Osteoblast (primary cell): Measurements from ENCODE around the gene GPATCH4. TPM values are rescaled to one million over a fixed set of nuclear protein-coding genes. Genes with fewer than 3 reads are reported as not detected.

Experiments
- DNase-seq: peaks from one replicate; pipeline ENCODE4 v3.0.0; 2011; ENCODE audit warnings: low spot score, mixed read lengths; ENCODE audit not compliant: insufficient read length; ENCODE audit errors: missing footprints
- H2AFZ ChIP-seq: 2 replicates; pipeline ENCODE4 v1.6.0; 2011; ENCODE audit warnings: mild to moderate bottlenecking, low read length
- H3K27ac ChIP-seq: 2 replicates; pipeline ENCODE4 v1.5.1; 2011; ENCODE audit warnings: mild to moderate bottlenecking, low read depth, low read length, moderate library complexity
- H3K27me3 ChIP-seq: 2 replicates; pipeline ENCODE4 v1.6.0; 2012; ENCODE audit warnings: mild to moderate bottlenecking, control low read depth, inconsistent platforms, low read length, moderate library complexity; ENCODE audit not compliant: insufficient read depth
- H3K36me3 ChIP-seq: 2 replicates; pipeline ENCODE4 v1.5.1; 2011; ENCODE audit warnings: mild to moderate bottlenecking, low read length, control low read depth, moderate library complexity; ENCODE audit not compliant: insufficient read depth
- H3K4me1 ChIP-seq: 2 replicates; pipeline ENCODE4 v1.5.1; 2011; ENCODE audit warnings: mild to moderate bottlenecking, low read length, control low read depth, moderate library complexity; ENCODE audit not compliant: insufficient read depth
- H3K4me2 ChIP-seq: 2 replicates; pipeline ENCODE4 v1.6.0; 2011; ENCODE audit warnings: mild to moderate bottlenecking, low read length; ENCODE audit not compliant: insufficient read depth
- H3K4me3 ChIP-seq: fragments of 200-600 bp; sonication (generic); 3 replicates; pipeline ENCODE4 v1.5.1; 2012; ENCODE audit warnings: mild to moderate bottlenecking, low read length, inconsistent platforms; ENCODE audit not compliant: insufficient read depth
- H3K79me2 ChIP-seq: 2 replicates; pipeline ENCODE4 v1.6.0; 2012; ENCODE audit warnings: mild to moderate bottlenecking, low read length, control low read depth, inconsistent platforms; ENCODE audit not compliant: insufficient read depth
- H3K9me3 ChIP-seq: 2 replicates; pipeline ENCODE4 v1.5.1; 2011; ENCODE audit warnings: low read depth, low read length, control low read depth
- H4K20me1 ChIP-seq: 2 replicates; pipeline ENCODE4 v1.6.0; 2012; ENCODE audit warnings: mild to moderate bottlenecking, low read length, control low read depth; ENCODE audit not compliant: insufficient read depth
- CTCF ChIP-seq: IDR thresholded peaks from 2 replicates; pipeline ENCODE4 v1.5.1; 2011; ENCODE audit warnings: mild to moderate bottlenecking, low read depth, low read length, moderate library complexity; ENCODE audit errors: extremely low read depth
- total RNA-seq: library from RNA; depleted of rRNA; stranded (reverse); fragments of >200 nt; gene quantifications from 2 replicates; pipeline ENCODE4 v1.2.3, GENCODE V29; 2012

Gene GPATCH4
- total RNA-seq, 1 donor = 8.0 TPM

DNA sequence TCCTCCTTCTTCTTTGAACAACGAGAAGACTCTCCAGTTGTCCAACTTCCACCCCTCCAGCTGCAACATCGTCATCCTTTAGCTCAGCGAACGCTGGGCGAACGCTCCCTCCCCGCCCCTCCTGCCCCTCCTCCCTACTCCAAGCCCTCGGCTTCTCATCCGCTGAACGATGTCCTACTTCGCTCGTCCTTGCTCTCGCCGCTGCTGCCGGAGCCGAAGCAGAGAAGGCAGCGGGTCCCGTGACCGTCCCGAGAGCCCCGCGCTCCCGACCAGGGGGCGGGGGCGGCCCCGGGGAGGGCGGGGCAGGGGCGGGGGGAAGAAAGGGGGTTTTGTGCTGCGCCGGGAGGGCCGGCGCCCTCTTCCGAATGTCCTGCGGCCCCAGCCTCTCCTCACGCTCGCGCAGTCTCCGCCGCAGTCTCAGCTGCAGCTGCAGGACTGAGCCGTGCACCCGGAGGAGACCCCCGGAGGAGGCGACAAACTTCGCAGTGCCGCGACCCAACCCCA lies 40.5 kb upstream of the GPATCH4 start, which contains the start of gene BCAN:
BCAN (plus strand) TSS at position 357 of the 504 bp plus-strand sequence. CDS start 3,938 bp downstream, outside the sequence.
- H3K4me3 ChIP-seq = no peak within 1 kb of the TSS
- peaks cover 98% of the 10 kb centered on the region for H3K27me3 ChIP-seq
- H3K4me2 ChIP-seq = no peak within 1 kb of the TSS

GRCh38 chr1:156640842-156641706 lies 39.8 kb upstream of the GPATCH4 start:
- no peak for TF ChIP-seq CTCF
- Histone ChIP-seq H3K27me3 (peaks cover 96% of the 10 kb centered on the region), H3K4me2 (no peak overlapping the region), H2AFZ (no peak overlapping the region), H3K4me1 (no peaks in the 10 kb centered on the region), H3K79me2 (no peaks in the 10 kb centered on the region), H3K36me3 (no peaks in the 10 kb centered on the region), H3K4me3 (no peak overlapping the region), H3K9me3 (no peaks in the 10 kb centered on the region), H4K20me1 (no peaks in the 10 kb centered on the region), H3K27ac (no peak overlapping the region)
- peak; percentile 60 for DNase-seq

More for the DNA sequence above, 40.5 kb upstream of the GPATCH4 start, which contains the start of gene BCAN:
- no peak for TF ChIP-seq CTCF
- no peak within 1 kb of the TSS for H2AFZ ChIP-seq
- no peaks in the 10 kb centered on the region for H4K20me1 ChIP-seq
- H3K4me1 ChIP-seq = no peaks in the 10 kb centered on the region
- H3K79me2 ChIP-seq = no peaks in the 10 kb centered on the region
- no peak within 1 kb of the TSS for H3K27ac ChIP-seq
- no peaks in the 10 kb centered on the region for H3K9me3 ChIP-seq
- no peaks in the 10 kb centered on the region for H3K36me3 ChIP-seq
- DNase-seq = peak; percentile 88

DNA sequence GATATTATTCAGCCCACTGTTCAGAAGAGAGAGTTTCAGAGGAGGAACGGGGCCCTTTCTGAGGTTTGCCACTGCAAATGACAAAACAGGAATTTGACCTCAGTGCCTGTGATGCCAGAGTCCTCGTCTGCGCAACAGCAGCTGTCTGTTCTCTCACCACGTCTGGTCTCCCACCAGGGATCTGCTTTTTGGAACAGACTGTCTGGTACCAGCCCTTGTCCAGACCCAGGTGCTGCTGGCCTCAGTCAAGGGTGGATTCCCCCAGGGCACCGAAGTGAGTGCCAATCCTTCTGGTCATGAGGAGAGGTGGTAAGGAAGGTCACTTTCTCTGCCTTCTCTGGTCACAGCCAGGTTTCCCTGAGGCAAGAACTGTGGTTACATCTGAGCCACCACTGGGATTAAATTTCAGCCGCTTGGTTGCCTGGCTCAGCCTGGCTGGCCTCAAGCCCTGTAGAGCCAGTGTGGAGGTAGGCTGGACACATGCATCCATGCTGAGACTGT lies 38.4 kb upstream of the GPATCH4 start:
- no peak for TF ChIP-seq CTCF
- Histone ChIP-seq H3K4me1 (no peaks in the 10 kb centered on the region), H3K27ac (no peak overlapping the region), H4K20me1 (no peaks in the 10 kb centered on the region), H3K4me3 (no peak overlapping the region), H2AFZ (no peak overlapping the region), H3K27me3 (peaks cover 90% of the 10 kb centered on the region), H3K79me2 (no peaks in the 10 kb centered on the region), H3K9me3 (no peaks in the 10 kb centered on the region), H3K36me3 (no peaks in the 10 kb centered on the region), H3K4me2 (no peak overlapping the region)
- peak; percentile 79 for DNase-seq
